Stimulated activated CD4-positive, alpha-beta T cell treated with anti-CD3 and anti-CD28 coated beads, Interleukin-1b, Interleukin-23, amount 100 ng/mL, for 4 hours (primary cell): ENCODE results near the gene TAF13.

Experiments used
- DNase-seq, 2 donors: peaks; one replicate each; pipeline ENCODE4 v3.0.0-alpha.2; 2020; ENCODE audit warnings: low read depth in 2 of 2

TAF13 gene, protein sequence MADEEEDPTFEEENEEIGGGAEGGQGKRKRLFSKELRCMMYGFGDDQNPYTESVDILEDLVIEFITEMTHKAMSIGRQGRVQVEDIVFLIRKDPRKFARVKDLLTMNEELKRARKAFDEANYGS

DNA sequence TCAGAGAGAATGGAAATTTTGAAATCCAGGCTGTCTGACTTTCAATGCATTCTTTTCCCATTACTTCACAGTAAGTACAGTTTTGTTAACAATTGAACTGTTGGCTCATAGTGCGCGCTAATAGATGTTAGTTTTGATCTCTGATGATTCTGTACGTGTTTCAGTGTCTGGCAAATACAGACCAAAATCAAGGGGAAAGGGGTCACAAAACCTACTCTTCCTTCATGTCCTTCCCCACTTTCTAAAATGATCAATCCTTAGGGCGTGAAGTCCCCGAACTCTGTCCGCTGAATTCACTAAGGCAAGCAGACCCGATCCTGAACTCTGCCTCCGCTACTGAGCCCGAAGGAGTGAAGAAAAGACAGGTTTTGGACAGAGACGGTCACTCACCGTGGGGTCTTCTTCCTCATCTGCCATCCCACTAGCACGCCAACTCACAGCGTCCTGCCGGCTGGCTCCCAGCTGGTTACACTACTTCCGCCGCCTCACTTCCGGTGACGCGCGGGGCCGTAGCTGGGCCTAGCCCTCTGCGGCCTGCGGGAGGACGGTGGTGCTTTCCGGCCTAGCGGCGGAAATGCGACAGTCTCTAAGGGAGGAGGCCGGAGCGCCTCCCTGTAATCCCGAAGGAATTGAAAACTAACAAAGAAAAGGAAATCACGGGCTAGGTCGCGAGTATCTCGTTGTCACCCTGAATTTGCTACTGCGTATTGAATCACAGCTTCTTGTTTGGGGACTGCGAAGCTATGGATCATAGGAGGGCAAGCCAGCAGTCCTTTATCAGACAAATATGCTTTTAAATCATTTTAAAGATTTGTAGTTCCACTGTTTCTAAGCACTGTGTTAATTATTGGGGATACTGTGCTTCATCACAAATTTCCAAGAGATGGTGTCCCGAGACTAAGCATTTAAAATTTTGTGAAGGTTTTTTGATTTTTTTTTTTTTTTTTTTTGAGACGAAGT is at the start of gene TAF13:
TAF13 (minus strand) TSS at position 473 of the 960 bp plus-strand sequence; CDS start at position 417, 56 bp downstream.
- peak; percentile 66 to 76 for DNase-seq

DNA sequence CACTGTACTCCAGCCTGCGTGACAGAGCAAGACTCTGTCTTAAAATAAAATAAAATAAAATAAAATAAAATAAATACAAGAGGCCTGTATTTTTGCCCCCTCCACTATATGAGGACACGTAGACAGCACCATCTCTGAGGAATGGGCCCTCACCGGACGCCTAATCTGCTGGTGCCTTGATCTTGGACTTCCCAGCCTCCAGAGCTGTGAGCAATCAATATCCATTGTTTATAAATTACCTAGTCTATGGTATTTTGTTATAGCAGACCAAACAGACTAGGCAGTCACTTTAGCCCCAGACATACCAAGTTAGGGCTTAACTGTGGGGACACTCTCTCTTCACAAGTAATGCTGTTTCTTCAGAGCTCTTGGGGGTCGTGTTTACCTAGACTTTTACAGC is 44.6 kb upstream of the TAF13 start:
- DNase-seq: no peak

DNA sequence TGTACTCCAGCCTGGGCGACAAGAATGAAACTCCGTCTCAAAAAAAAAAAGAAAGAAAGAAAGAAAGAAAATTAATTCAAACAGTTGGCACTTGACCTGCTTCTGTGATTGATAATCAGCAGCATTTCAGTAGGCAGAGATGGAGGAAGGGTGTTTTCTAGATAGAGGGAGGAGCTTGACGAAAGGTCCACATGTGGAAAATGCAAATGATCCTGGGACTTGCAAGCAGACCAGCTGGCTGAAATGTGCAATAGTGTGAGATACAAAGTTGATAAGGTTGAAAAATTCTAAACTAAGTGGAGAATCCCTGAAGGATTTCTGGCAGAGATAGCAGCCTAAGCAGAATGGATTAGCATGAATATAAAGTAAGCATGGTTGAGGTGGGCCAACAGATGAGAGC is 42.3 kb upstream of the TAF13 start:
- no peak for DNase-seq

DNA sequence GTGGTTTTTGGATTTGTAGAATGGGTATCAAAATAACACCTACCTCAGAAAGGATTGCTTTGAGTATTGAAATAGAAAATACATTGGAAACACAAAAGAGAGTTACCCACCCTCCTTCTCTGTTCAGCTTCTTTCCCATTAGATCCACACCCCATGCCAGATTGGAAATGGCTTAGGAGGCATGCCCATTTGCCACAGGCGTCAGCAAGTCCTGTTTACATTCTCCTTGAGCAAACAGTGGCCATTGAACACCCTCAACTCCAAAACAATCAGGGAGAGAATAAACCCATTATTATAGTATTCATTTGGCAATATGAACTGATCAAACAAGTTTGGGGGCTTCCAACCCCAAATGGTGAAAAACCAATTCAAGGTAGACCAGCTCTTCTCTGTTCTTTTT is 40.5 kb upstream of the TAF13 start:
- no peak for DNase-seq

DNA sequence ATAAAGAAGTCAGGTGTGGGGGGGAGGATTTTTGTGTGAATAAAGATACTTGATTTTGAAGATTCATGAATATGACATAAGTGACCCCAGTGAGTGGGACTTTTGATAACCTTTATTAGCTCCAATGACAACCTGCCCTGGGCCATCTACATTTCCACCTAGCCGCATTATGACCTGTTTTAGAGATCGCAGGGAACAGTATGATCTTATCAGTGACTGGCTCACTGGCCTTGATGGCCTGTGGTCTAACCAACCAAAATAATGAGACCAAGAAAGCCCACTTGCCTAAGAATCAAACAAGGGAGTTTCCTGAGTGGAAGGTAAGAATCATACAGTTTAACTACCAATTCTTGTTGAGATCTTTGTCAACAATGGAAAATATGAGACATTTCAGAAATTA is 39.9 kb upstream of the TAF13 start:
- no peak for DNase-seq

DNA sequence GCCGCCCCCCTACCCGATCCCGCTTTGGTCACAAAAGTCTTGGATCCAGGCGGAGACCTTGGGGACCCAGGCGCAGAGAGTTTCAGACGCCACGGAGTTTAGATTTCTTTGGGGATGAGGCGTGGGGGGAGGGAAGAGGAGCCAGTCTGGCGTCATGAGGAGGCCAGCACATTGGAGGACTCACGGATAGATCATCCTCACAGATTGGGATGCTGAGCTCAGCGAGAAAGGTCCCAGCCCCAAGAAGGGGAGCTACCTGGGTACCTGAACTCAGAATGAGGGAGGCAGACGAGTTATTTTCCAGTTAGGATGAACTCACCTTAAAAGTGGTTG is 38.5 kb upstream of the TAF13 start:
- no peak for DNase-seq

DNA sequence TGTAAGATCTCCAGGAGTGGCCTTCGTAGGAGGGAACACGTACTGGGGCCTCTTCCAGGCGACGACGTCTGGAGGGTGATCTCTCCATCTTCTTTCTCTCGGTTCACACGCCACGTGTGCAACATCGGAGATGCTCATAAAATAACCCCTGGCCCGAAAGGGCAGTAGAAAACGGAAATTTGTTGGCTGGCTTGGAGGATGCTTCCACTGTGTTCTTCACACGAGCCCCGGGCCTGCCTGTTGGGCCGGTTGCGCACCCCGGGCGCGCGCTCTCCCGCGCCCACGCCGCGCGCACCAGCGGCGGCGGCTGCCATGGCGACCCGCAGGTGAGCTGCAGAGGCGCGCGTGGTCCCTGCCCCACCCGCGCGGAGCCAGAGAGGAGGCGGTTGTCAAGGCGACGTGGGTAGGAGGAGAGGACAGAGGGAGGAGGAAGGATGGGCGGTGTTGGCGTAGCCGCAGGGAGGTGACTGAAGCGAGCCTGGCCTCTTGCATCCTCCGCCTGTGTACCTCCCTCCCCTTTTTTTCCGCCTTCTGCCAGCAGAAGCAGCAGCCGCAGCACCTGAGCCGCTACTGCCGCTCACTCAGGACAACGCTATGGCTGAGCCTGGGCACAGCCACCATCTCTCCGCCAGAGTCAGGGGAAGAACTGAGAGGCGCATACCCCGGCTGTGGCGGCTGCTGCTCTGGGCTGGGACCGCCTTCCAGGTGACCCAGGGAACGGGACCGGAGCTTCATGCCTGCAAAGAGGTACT is 38.0 kb upstream of the TAF13 start, which contains the start of gene ELAPOR1:
ELAPOR1 (plus strand) TSS at position 526 of the 752 bp plus-strand sequence; CDS start at position 595, 69 bp downstream.
- DNase-seq: peak; percentile 67 to 89

DNA sequence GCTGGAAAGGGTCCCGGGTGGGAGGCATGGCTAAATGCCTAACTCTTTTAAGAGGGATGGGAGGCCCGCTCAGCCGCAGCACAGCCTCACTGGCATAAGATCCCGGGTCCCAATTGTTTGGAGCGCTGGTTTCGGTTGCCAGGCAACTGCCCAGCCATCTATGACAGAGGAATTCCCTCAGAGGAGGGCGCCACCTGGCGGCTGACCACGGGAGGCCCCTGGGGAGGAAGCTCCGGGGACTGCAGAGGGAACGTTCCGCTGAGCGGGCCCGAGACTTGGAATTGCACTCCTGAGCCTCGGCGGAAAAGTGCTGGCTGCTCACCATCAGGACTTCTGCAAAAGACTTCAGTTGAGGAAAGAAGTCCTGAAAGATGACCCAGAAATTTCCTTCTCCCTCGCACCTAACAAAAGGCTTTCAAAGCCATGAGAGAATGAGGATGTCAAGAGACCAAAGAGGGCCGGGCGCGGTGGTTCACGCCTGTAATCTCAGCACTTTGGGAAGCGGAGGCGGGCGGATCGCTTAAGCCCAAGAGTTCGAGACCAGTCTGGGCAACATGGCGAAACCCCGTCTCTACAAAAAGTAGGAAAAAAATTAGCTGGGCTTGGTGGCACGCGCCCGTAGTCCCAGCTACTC is 37.0 kb upstream of the TAF13 start:
- DNase-seq: peak; percentile 85

DNA sequence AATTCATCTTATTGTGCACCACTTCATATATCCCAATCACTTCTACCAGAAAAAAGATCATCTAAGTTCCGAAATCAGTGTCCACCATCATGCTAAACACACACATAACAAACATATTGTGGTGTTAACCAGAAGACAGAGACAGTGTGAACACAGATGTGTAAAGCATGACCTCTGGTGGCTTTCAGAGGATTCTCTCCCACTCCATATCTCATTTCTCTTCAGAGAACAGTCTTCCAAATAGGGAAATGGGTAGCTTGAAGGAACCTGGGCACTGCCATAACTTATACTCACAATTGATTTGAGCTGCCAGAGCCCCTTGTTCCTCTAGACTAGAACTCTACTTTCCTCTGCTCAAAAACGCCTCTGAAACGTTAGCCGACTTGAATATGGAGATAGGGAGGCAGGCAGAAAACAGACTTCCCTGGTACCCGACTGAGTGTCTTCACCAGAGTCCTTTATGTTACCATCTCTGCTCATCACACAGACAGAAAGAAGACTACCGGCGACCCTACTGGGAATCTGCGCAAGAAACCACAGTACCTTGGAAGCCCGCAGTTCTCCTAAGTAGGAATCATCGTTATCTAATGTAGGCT is 36.4 kb upstream of the TAF13 start:
- no peak for DNase-seq

DNA sequence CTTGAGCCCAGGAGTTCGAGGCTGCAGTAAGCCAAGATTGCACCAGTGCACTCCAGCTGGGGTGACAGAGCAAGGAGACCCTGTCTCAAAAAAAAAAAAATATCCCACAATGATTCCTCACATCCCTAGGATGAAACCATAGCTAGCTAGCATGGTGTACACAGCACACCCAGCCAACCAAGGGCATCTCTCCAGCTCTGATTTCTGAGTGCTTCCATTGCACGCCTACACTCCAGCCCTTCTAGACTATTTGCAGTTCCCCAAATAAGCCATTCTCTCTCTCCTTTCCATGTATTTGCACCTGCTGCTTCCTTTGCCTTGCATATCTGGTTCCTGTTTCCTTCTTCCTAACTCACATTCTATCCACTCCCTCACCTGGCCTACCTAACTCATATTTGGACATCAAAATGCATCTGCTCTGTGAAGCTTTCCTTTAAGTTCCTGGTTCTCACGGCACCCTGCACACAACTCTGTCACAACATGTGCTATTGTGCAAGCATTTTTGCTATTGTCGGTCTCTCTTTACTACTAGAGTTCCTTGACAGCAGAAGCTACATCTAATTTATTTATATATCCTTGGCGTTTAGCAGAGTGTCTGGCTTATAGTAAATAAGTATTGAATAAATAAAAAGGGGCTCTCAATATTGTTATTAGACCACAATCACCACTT is 35.7 kb upstream of the TAF13 start:
- DNase-seq: no peak

DNA sequence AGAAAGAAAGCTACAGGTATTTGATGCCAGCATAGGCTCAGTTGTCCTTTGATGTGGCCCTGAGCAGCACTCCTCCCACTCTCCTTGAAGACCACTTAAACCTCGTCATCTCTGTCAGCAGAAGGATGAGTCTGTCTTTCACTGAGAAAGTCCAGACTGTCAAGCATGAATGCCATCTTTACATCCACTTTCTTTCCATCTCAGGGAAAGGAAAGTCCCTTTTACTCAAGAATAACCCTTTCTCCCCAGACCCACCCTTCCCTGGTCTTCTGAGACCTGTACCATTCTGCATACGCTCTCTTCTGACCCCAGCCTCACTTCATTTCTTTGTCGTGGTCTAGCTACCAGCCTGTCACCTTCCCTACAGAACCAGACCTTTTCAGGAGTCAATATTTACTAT is 34.1 kb upstream of the TAF13 start:
- no peak for DNase-seq

DNA sequence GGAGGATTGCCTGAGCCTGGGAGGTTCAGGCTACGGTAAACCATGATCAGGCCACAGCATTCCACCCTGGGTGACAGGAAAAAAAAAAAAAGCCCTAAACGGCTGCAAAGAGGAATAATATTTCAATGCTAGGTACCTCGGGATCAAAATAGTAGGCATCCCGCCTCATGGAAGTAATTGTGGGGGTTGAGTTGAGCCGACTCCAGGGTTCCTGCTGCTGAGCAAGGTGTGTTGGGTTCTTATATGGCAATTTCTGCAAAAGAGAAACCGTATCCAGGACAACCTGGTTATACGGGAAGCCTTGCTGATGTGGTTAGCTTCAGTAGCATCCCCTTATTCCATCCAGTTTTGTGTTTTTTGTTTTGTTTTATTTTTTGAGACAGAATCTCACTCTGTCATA is 32.0 kb upstream of the TAF13 start:
- DNase-seq: no peak

DNA sequence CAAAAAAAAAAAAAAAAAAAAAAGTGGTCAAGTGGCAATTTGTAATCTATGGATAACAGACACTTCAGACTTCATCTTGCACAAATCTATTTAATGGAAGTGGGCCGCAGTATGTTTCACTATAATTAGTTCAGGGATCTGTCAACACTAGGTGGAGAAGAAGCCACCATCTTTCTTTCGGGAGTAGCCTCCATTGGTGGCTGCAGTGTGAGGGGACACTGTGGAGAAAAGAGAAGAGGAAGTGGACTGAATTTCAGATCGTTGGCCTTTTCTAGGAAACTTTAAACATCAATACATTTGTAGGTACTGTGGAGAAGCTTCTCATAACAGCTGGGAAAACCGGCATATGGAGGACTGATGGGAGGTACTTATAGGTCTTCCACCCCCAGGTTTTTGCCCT is 30.1 kb upstream of the TAF13 start:
- DNase-seq: no peak

DNA sequence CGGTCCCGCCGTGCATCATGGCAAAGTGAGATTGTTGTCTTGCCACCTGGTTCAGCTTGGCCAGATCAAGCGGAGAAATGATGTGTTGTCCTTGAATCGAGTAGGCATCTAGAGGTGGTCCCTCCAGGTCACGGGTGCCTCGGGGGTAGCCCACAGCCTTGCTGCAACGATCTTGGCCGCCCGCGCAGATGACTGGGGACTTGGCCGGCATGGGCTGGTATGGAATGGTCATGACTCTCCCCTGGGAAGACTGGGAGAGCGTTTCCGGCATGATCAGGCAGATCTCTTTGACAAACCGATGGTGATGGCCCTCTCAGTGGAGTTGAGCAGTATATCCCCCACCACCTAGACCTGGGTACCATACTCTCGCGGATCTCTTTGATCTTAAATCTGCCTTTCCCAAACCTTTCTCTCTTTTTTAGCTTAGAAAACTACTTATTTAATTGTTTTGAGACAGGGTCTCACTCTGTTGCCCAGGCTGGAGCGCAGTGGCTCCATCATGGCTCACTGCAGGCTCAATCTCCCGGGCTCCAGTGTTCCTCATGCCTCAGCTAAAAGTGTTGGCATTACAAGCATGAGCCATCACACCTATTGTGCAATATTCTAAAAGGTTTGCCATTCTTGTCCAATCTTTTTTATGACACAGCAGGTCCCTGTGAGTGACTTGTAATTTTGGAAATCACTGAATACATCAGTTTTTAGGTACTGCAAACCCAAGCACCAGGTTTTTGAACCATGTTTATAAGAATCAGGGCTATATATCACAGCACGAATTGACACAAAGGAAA is 28.8 kb upstream of the TAF13 start:
- DNase-seq: no peak

DNA sequence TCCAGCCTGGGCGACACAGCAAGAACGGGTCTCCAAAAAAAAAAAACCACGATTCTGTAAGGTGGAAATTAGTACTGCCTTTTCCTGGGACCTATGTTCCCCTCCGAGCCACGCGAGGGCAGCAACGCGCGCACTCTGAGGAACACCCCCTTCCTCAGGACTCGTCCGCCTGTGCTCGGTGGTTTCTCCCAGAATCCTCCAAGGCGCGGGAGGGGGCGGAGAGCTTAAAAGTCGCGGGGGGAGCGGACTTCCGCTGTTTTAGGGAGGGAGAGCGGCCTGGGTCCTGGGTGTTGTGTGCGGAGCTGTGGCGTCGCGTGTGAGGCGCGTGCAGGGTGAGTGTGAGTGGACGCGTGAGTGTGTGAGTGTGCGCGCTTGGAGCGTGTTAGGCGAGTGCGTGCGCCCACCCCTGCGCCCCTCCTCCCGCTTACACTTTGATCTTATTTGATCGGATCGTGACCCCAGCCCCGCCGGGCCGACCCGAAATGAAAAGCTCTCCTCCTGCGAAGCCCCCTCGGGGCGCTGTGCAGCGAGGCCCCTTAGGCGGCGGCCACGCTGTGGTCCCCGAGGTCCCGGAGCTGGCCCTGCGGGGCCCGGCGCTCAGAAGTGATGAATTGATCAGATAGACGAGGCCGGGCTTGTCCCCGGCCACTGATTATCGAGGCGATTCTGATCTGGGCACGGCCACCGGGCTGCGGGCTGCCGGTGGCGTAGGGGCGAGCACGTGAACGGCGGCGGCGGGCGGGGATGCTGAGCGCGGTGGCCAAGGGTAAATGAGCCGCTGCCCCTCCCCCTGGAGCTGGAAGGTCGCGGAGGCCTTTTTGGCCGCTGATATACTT is 24.4 kb upstream of the TAF13 start:
- DNase-seq: peak; percentile 94 to 98

DNA sequence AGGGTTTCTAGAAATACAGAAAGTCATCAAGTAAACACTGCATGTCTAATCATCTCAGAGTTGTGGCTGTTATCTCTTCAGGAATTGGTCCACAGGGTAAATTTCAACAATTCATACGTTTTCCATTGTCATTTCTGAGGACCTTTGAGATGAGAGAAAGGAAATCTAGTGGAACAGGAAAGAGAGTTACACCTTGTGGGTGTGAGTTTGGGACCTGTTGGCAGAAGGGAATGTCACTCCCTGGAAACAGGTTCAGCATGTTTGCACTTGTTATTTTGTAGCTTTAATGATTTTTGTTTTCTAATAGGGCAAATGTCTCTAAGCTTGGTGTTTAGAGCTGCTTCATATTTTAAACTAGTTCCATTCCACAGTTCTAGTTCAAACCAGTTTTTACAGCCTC is 20.3 kb upstream of the TAF13 start:
- no peak for DNase-seq

DNA sequence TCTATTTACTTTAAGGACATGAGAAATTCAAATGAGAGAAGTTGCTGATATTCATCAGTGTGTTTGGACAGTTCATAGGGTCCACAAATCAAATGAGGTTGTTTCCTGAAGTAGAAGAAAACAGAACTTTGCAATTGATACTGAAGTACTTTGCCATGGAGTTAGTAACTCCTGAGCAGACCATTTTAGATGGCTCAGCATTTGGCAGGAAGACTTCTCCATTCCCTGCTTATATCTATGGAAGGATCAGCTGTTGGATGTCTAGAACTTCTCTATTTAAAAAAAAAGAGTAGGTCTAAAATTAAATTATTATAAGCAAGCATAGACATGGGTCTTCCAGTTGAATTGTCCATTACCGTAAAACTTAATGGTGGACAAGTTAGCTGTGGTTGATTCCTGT is 19.8 kb upstream of the TAF13 start:
- DNase-seq: no peak

DNA sequence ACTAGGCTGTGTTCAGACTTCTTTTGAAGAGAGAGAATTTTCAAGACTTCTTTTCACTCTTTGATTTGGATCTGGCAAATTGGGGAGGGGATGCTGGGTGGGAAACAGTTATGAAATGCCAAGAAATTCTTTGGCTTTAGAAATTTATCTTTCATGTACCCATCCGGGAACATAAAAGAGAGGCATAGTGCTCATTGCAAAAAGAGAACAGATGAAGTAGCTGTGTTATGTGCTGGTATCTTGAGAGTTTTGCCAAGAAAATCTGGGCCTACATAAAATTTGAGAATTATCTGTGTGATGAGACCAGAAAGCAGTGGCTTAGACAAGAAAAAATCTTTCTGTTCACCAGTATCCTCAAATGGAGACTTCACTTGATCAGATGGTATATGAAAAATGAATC is 19.1 kb upstream of the TAF13 start:
- DNase-seq: no peak

DNA sequence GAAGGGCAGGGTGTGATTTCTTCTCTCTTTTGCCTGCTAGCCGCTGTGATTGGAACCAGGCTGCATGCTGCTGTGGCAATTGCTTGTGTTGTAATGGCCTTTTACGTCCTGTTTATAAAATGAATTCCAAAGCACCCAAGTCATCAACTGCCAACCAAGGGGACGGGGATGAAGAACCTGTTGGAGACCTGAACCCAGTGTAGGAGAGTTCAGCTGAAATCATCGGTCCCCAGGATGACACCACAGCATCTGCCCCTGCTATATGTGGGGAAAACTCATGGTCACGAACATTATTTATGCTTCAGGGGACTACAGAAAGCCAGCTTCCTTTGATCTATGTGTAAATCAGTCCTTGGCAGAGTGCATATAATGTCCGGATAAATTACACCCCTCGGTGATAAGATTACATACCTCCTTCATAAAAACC is 18.6 kb upstream of the TAF13 start:
- no peak for DNase-seq

DNA sequence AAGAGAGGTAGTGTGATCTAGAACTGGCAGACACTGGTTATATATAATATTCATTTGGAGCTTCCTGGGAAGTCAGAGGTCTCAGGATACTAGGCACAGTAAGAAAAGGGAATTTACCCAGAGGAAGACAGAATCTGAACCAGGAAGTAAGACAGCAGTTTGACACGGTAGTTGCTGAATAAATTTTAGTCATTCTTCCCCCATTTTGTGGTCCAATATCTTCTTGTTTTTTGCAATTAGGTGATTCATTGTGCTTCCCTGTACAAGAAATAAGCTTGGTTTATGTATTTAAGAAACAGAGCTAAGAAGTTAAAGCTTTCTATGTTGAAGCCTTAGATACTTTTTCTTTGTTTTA is 16.0 kb upstream of the TAF13 start:
- no peak for DNase-seq
